RKO (cell line): Measurements from ENCODE around the gene PTGER2.

Experiments used
- DNase-seq: peaks from one replicate; pipeline ENCODE4 v3.0.0-alpha.2; 2016; ENCODE audit warnings: low spot score

PTGER2 gene

GRCh38 chr14:52339262-52339661 is 25.1 kb downstream of the PTGER2 start:
- no peak for DNase-seq

- DNase-seq, result no peak
Measured at GRCh38 chr14:52342849-52343596, 28.9 kb downstream of the PTGER2 start.

- no peak for DNase-seq
Measured at GRCh38 chr14:52346778-52347177, 32.7 kb downstream of the PTGER2 start.

- no peak for DNase-seq
Measured at GRCh38 chr14:52348279-52348678, 34.2 kb downstream of the PTGER2 start.

GRCh38 chr14:52348776-52349175 is 34.7 kb downstream of the PTGER2 start:
- DNase-seq, result peak; percentile 42

- DNase-seq, result no peak
Measured at GRCh38 chr14:52349731-52350130, 35.6 kb downstream of the PTGER2 start.

GRCh38 chr14:52350445-52350844 is 36.3 kb downstream of the PTGER2 start:
- DNase-seq, result no peak

- no peak for DNase-seq
Measured at GRCh38 chr14:52351233-52352060, 37.3 kb downstream of the PTGER2 start.

- DNase-seq, result no peak
Measured at GRCh38 chr14:52352061-52352491, 38.0 kb downstream of the PTGER2 start.

- DNase-seq, result no peak
Measured at GRCh38 chr14:52352569-52352968, 38.5 kb downstream of the PTGER2 start.

GRCh38 chr14:52354242-52354641 is 40.1 kb downstream of the PTGER2 start:
- DNase-seq, result no peak

GRCh38 chr14:52355016-52355431 is 40.9 kb downstream of the PTGER2 start:
- peak; percentile 47 for DNase-seq

GRCh38 chr14:52355526-52355925 is 41.4 kb downstream of the PTGER2 start:
- no peak for DNase-seq

- no peak for DNase-seq
Measured at GRCh38 chr14:52356025-52356424, 41.9 kb downstream of the PTGER2 start.

GRCh38 chr14:52360831-52361230 is 46.7 kb downstream of the PTGER2 start:
- no peak for DNase-seq

- no peak for DNase-seq
Measured at GRCh38 chr14:52363041-52363704, 49.1 kb downstream of the PTGER2 start.

- DNase-seq, result no peak
Measured at GRCh38 chr14:52363961-52364360, 49.8 kb downstream of the PTGER2 start.

GRCh38 chr14:52365071-52365470 is 51.0 kb downstream of the PTGER2 start:
- no peak for DNase-seq

- no peak for DNase-seq
Measured at GRCh38 chr14:52366796-52367315, 52.7 kb downstream of the PTGER2 start.

GRCh38 chr14:52369305-52369801 is 55.2 kb downstream of the PTGER2 start:
- no peak for DNase-seq

GRCh38 chr14:52370406-52370935 is 56.4 kb downstream of the PTGER2 start:
- no peak for DNase-seq

- no peak for DNase-seq
Measured at GRCh38 chr14:52377940-52378339, 63.8 kb downstream of the PTGER2 start.
